Liver (tissue), 9 donors: Measurements from ENCODE around the gene TAS1R1. TPM values are rescaled to one million over a fixed set of nuclear protein-coding genes. Genes with fewer than 3 reads are reported as not detected.

Experiments used
- DNase-seq: peaks from one replicate; pipeline ENCODE4 v3.0.0-alpha.2; 2017; ENCODE audit warnings: low spot score
- H3K27ac ChIP-seq, 2 donors: one replicate each; pipeline ENCODE4 v1.7.0; 2013; ENCODE audit warnings: inconsistent platforms in 2 of 2, low read length in 2 of 2, control low read depth in 1 of 2, low read depth in 1 of 2, mild to moderate bottlenecking in 1 of 2
- H3K27me3 ChIP-seq, 4 donors: one replicate each; pipeline versions ENCODE4 v1.6.1 to v1.7.0; 2013; ENCODE audit warnings: low read length in 3 of 4, inconsistent platforms in 1 of 4, mild to moderate bottlenecking in 1 of 4, moderate library complexity in 1 of 4; ENCODE audit not compliant: control insufficient read depth in 4 of 4, insufficient read depth in 4 of 4
- H3K36me3 ChIP-seq, 4 donors: one replicate each; pipeline versions ENCODE4 v1.6.1 to v1.7.0; 2013; ENCODE audit warnings: low read length in 3 of 4, mild to moderate bottlenecking in 3 of 4, low read depth in 1 of 4, moderate library complexity in 1 of 4; ENCODE audit not compliant: control insufficient read depth in 4 of 4, insufficient read depth in 3 of 4
- H3K4me1 ChIP-seq, 4 donors: one replicate each; pipeline versions ENCODE4 v1.6.1 to v1.7.0; 2013; ENCODE audit warnings: low read length in 3 of 4, mild to moderate bottlenecking in 3 of 4, moderate library complexity in 1 of 4; ENCODE audit not compliant: control insufficient read depth in 4 of 4, insufficient read depth in 4 of 4
- H3K4me3 ChIP-seq, 3 donors: one replicate each; pipeline versions ENCODE4 v1.6.1 to v1.7.0; 2013; ENCODE audit warnings: low read length in 3 of 3, control low read depth in 1 of 3, low read depth in 1 of 3, mild to moderate bottlenecking in 1 of 3
- H3K9ac ChIP-seq, 2 donors: one replicate each; pipeline ENCODE4 v1.7.0; 2013; ENCODE audit warnings: low read length in 2 of 2, mild to moderate bottlenecking in 2 of 2, moderate library complexity in 2 of 2, control low read depth in 1 of 2, low read depth in 1 of 2
- H3K9me3 ChIP-seq, 4 donors: one replicate each; pipeline versions ENCODE4 v1.6.1 to v1.7.0; 2013; ENCODE audit warnings: low read length in 3 of 4; ENCODE audit not compliant: control insufficient read depth in 4 of 4
- EGR1 ChIP-seq, 2 donors: IDR thresholded peaks; 2 replicates each; pipeline ENCODE4 v1.6.1; 2016 to 2018; ENCODE audit warnings: antibody characterized with exemption in 2 of 2, low read depth in 2 of 2
- FOXA1 ChIP-seq: IDR thresholded peaks from 2 replicates; pipeline ENCODE4 v1.6.1; 2016; ENCODE audit warnings: antibody characterized with exemption
- FOXA2 ChIP-seq: IDR thresholded peaks from 2 replicates; pipeline ENCODE4 v1.6.1; 2016; ENCODE audit warnings: antibody characterized with exemption
- GABPA ChIP-seq, 2 donors: IDR thresholded peaks in 1 of 2; conservative IDR thresholded peaks in 1 of 2; 2 replicates each; pipeline ENCODE4 v1.6.1; 2016; ENCODE audit warnings: antibody characterized with exemption in 2 of 2, mild to moderate bottlenecking in 1 of 2, moderate library complexity in 1 of 2
- HNF4A ChIP-seq, 2 donors: conservative IDR thresholded peaks; 2 replicates each; pipeline ENCODE4 v1.6.1; 2016; ENCODE audit warnings: antibody characterized with exemption in 2 of 2, mild to moderate bottlenecking in 2 of 2
- HNF4G ChIP-seq: IDR thresholded peaks from 2 replicates; pipeline ENCODE4 v1.6.1; 2016; ENCODE audit warnings: antibody characterized with exemption
- JUND ChIP-seq, 2 donors: IDR thresholded peaks; 2 replicates each; pipeline ENCODE4 v1.6.1; 2016; ENCODE audit warnings: antibody characterized with exemption in 2 of 2
- MAX ChIP-seq: IDR thresholded peaks from 2 replicates; pipeline ENCODE4 v1.6.1; 2016; ENCODE audit warnings: antibody characterized with exemption
- NR2F2 ChIP-seq: IDR thresholded peaks from 2 replicates; pipeline ENCODE4 v1.6.1; 2016; ENCODE audit warnings: antibody characterized with exemption
- RAD21 ChIP-seq, 2 donors: IDR thresholded peaks; 2 replicates each; pipeline ENCODE4 v1.6.1; 2016; ENCODE audit warnings: antibody characterized with exemption in 2 of 2, mild to moderate bottlenecking in 2 of 2
- REST ChIP-seq: IDR thresholded peaks from 2 replicates; pipeline ENCODE4 v1.6.1; 2016; ENCODE audit warnings: antibody characterized with exemption, mild to moderate bottlenecking
- RXRA ChIP-seq, 2 donors: IDR thresholded peaks; 2 replicates each; pipeline ENCODE4 v1.6.1; 2017 to 2018; ENCODE audit warnings: antibody characterized with exemption in 2 of 2, mild to moderate bottlenecking in 1 of 2
- SP1 ChIP-seq: IDR thresholded peaks from 2 replicates; pipeline ENCODE4 v1.6.1; 2018; ENCODE audit warnings: antibody characterized with exemption, mild to moderate bottlenecking
- TAF1 ChIP-seq: conservative IDR thresholded peaks from 2 replicates; pipeline ENCODE4 v1.6.1; 2016; ENCODE audit warnings: antibody characterized with exemption, mild to moderate bottlenecking
- YY1 ChIP-seq: IDR thresholded peaks from 2 replicates; pipeline ENCODE4 v1.6.1; 2016; ENCODE audit warnings: antibody characterized with exemption, mild to moderate bottlenecking
- WGBS: extraction: QIAGEN DNeasy Blood & Tissue Kit; methylation state at CpG from one replicate; pipeline ENCODE4 v1.1.7; 2013; 5-methylcytosine and 5-hydroxymethylcytosine counted together
- polyA plus RNA-seq, 2 donors: library from polyadenylated mRNA; stranded (reverse) in 1 of 2; unstranded in 1 of 2; fragments of 200-250 nt in 1 of 2; fragments of >200 nt in 1 of 2; fragmentation: Nextera tagmentation in 1 of 2; extraction: Ambion mirVana in 1 of 2; gene quantifications; one replicate each; pipeline versions ENCODE4 v1.2.1 to v1.2.3, GENCODE V29; 2013 to 2015
- total RNA-seq, 2 donors: library from RNA; depleted of rRNA; stranded (reverse); fragments of >200 nt; gene quantifications; one replicate each; pipeline ENCODE4 v1.2.3, GENCODE V29; 2014
- TF ChIP-seq, protein P1 (sequence below): IDR thresholded peaks from 2 replicates; pipeline ENCODE4 v1.6.1; 2016; ENCODE audit warnings: antibody characterized with exemption
- TF ChIP-seq, protein P2 (sequence below): fragments of 150-350 bp; IDR thresholded peaks from 2 replicates; pipeline ENCODE4 v1.5.1; 2017; ENCODE audit warnings: improper control_type of control experiment, low read depth, low read length; ENCODE audit not compliant: missing input control
- TF ChIP-seq, protein P3 (sequence below): IDR thresholded peaks from 2 replicates; pipeline ENCODE4 v1.6.1; 2016; ENCODE audit warnings: antibody characterized with exemption
- donor health status: healthy.
- donor health status: healthy.
- donor health status: healthy.
- donor health status: healthy.
- donor health status: healthy.

The TAS1R1 gene
- total and polyA plus RNA-seq, 4 donors = not detected

DNA sequence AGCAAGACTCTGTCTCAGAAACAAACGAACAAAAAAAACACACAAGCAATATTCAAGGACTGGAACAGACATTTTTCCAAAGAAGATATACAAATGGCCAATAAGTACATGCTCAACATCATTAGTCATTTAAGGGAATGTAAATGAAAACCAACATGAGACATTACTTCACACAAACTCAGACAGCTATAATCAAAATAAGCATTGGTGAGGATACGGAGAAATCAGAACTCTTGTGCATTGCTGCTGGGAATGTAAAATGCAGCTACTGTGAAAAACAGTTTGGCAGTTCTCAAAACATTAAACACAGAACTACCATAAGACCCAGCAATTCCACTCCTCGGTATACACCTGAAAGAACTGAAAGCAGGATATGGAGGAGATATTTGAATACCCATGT, 16.2 kb upstream of the TAS1R1 start:
- Histone ChIP-seq H3K27me3 (no peaks in the 10 kb centered on the region), H3K4me1 (peaks cover 0 to 10% (median 8%) of the 10 kb centered on the region in 4 donors), H3K9ac (no peak overlapping the region), H3K9me3 (no peaks in the 10 kb centered on the region), H3K36me3 (peaks cover 5 to 17% (median 7%) of the 10 kb centered on the region in 4 donors), H3K4me3 (no peak overlapping the region), H3K27ac (no peak overlapping the region)
- 75% methylated on average over 3 of the region's 3 CpGs for WGBS
- DNase-seq = no peak
- no peak for TF ChIP-seq FOXA2
- no peak for TF ChIP-seq GABPA (IDR thresholded peaks at IDR 0.05 in 1 of 2, conservative IDR thresholded peaks at IDR 0.05 in 1 of 2)
- TF ChIP-seq NR2F2 = no peak
- no peak for TF ChIP-seq MAX
- TF ChIP-seq REST = no peak
- TF ChIP-seq, protein P1, sequence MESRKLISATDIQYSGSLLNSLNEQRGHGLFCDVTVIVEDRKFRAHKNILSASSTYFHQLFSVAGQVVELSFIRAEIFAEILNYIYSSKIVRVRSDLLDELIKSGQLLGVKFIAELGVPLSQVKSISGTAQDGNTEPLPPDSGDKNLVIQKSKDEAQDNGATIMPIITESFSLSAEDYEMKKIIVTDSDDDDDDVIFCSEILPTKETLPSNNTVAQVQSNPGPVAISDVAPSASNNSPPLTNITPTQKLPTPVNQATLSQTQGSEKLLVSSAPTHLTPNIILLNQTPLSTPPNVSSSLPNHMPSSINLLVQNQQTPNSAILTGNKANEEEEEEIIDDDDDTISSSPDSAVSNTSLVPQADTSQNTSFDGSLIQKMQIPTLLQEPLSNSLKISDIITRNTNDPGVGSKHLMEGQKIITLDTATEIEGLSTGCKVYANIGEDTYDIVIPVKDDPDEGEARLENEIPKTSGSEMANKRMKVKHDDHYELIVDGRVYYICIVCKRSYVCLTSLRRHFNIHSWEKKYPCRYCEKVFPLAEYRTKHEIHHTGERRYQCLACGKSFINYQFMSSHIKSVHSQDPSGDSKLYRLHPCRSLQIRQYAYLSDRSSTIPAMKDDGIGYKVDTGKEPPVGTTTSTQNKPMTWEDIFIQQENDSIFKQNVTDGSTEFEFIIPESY = no peak
- TF ChIP-seq YY1 = no peak
- TF ChIP-seq SP1 = no peak
- TF ChIP-seq, protein P2, sequence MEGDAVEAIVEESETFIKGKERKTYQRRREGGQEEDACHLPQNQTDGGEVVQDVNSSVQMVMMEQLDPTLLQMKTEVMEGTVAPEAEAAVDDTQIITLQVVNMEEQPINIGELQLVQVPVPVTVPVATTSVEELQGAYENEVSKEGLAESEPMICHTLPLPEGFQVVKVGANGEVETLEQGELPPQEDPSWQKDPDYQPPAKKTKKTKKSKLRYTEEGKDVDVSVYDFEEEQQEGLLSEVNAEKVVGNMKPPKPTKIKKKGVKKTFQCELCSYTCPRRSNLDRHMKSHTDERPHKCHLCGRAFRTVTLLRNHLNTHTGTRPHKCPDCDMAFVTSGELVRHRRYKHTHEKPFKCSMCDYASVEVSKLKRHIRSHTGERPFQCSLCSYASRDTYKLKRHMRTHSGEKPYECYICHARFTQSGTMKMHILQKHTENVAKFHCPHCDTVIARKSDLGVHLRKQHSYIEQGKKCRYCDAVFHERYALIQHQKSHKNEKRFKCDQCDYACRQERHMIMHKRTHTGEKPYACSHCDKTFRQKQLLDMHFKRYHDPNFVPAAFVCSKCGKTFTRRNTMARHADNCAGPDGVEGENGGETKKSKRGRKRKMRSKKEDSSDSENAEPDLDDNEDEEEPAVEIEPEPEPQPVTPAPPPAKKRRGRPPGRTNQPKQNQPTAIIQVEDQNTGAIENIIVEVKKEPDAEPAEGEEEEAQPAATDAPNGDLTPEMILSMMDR = no peak
- TF ChIP-seq RAD21 (IDR thresholded peaks at IDR 0.05) = no peak
- no peak for TF ChIP-seq EGR1 (IDR thresholded peaks at IDR 0.05; ENCODE audit: low read depth in 2 of 2)
- TF ChIP-seq JUND (IDR thresholded peaks at IDR 0.05) = no peak
- TF ChIP-seq HNF4A (conservative IDR thresholded peaks at IDR 0.05) = no peak
- TF ChIP-seq, protein P3, sequence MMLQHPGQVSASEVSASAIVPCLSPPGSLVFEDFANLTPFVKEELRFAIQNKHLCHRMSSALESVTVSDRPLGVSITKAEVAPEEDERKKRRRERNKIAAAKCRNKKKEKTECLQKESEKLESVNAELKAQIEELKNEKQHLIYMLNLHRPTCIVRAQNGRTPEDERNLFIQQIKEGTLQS = no peak
- TF ChIP-seq RXRA (IDR thresholded peaks at IDR 0.05) = no peak
- no peak for TF ChIP-seq FOXA1
- TF ChIP-seq HNF4G = no peak
- no peak for TF ChIP-seq TAF1
